Keratinocyte (primary cell): Measurements from ENCODE around the gene PIK3CA. TPM values are rescaled to one million over a fixed set of nuclear protein-coding genes. Genes with fewer than 3 reads are reported as not detected.

Experiments
- DNase-seq: peaks from one replicate; pipeline ENCODE4 v3.0.0-alpha.2; 2011; ENCODE audit warnings: low read depth, missing footprints, low spot score
- FAIRE-seq: peaks from 2 replicates; lab custom pipeline; 2011; peaks lifted over from hg19 to GRCh38; lab: Jason Lieb, UNC
- H2AFZ ChIP-seq: 2 replicates; pipeline ENCODE4 v1.6.0; 2012; ENCODE audit warnings: low read length, control low read depth, inconsistent platforms; ENCODE audit not compliant: control insufficient read depth
- H3K27ac ChIP-seq: 2 replicates; pipeline ENCODE4 v1.5.1; 2011; ENCODE audit warnings: low read length; ENCODE audit not compliant: control insufficient read depth, insufficient read depth
- H3K27me3 ChIP-seq: 3 replicates; pipeline ENCODE4 v1.6.0; 2011; ENCODE audit warnings: low read length; ENCODE audit not compliant: control insufficient read depth, insufficient read depth; ENCODE audit errors: extremely low read depth
- H3K36me3 ChIP-seq, 2 experiments: 2 replicates in 1 of 2; 3 replicates in 1 of 2; pipeline ENCODE4 v1.5.1; 2011; ENCODE audit warnings: low read length in 2 of 2, mild to moderate bottlenecking in 1 of 2; ENCODE audit not compliant: control insufficient read depth in 2 of 2, insufficient read depth in 2 of 2; ENCODE audit errors: extremely low read depth in 1 of 2
- H3K4me1 ChIP-seq: 3 replicates; pipeline ENCODE4 v1.5.1; 2011; ENCODE audit warnings: low read length; ENCODE audit not compliant: control insufficient read depth, insufficient read depth; ENCODE audit errors: extremely low read depth
- H3K4me2 ChIP-seq: 3 replicates; pipeline ENCODE4 v1.6.0; 2011; ENCODE audit warnings: low read depth, low read length; ENCODE audit not compliant: control insufficient read depth, insufficient read depth; ENCODE audit errors: extremely low read depth
- H3K4me3 ChIP-seq, 3 experiments: fragments of 200-600 bp in 1 of 3; sonication (generic) in 1 of 3; 2 replicates in 2 of 3; 3 replicates in 1 of 3; pipeline ENCODE4 v1.5.1; 2011 to 2016; ENCODE audit warnings: low read length in 3 of 3, mild to moderate bottlenecking in 3 of 3, control low read depth in 2 of 3, inconsistent platforms in 1 of 3, low read depth in 1 of 3, mixed read lengths in 1 of 3, mixed run types in 1 of 3, moderate library complexity in 1 of 3; ENCODE audit not compliant: control insufficient read depth in 2 of 3, insufficient read depth in 2 of 3; ENCODE audit errors: extremely low read depth in 1 of 3
- H3K79me2 ChIP-seq: 2 replicates; pipeline ENCODE4 v1.6.0; 2012; ENCODE audit warnings: low read length; ENCODE audit not compliant: control insufficient read depth, insufficient read depth
- H3K9ac ChIP-seq: 3 replicates; pipeline ENCODE4 v1.6.0; 2011; ENCODE audit warnings: low read length; ENCODE audit not compliant: control insufficient read depth, insufficient read depth; ENCODE audit errors: extremely low read depth
- H3K9me1 ChIP-seq: 3 replicates; pipeline ENCODE4 v1.6.0; 2011; ENCODE audit warnings: low read length; ENCODE audit not compliant: control insufficient read depth, insufficient read depth; ENCODE audit errors: extremely low read depth
- H3K9me3 ChIP-seq: 2 replicates; pipeline ENCODE4 v1.5.1; 2012; ENCODE audit warnings: low read depth, low read length; ENCODE audit not compliant: control insufficient read depth
- H4K20me1 ChIP-seq: 3 replicates; pipeline ENCODE4 v1.6.0; 2011; ENCODE audit warnings: low read length; ENCODE audit not compliant: control insufficient read depth, insufficient read depth; ENCODE audit errors: extremely low read depth
- EZH2 ChIP-seq: IDR thresholded peaks from one replicate; pipeline ENCODE4 v1.6.1; 2012; ENCODE audit warnings: inconsistent platforms, mild to moderate bottlenecking, low read length, moderate library complexity
- dilution Hi-C: fragments of 300-500 bp; cut with MboI; formaldehyde crosslinking; loops from one replicate; pipeline ENCODE4 v1.7.0; 2020; ENCODE audit warnings: low sequenced_read_pairs; ENCODE audit not compliant: extremely low pct_ligation_motif_present
- polyA plus RNA-seq, 5 experiments: library from polyadenylated mRNA; depleted of rRNA in 3 of 5; stranded (reverse) in 3 of 5; stranded (forward) in 1 of 5; unstranded in 1 of 5; fragments of >200 nt; gene quantifications; 1 replicate in 1 of 5; 2 replicates in 3 of 5; 3 replicates in 1 of 5; pipeline versions ENCODE4 v1.2.1 to v1.2.3, GENCODE V29; 2011 to 2012; ENCODE audit warnings: missing spikeins in 2 of 5, low read depth in 1 of 5, low replicate concordance in 1 of 5
- TF ChIP-seq, protein P1 (sequence below), 3 experiments: IDR thresholded peaks in 1 of 3; conservative IDR thresholded peaks in 1 of 3; optimal IDR thresholded peaks in 1 of 3; 2 replicates in 2 of 3; 3 replicates in 1 of 3; pipeline versions ENCODE3 to v1.5.1; 2011; ENCODE audit warnings: low read length in 3 of 3, mild to moderate bottlenecking in 3 of 3, moderate library complexity in 2 of 3, control low read depth in 1 of 3, inconsistent platforms in 1 of 3; ENCODE audit not compliant: insufficient read depth in 2 of 3; ENCODE audit errors: extremely low read depth in 1 of 3

PIK3CA gene
- polyA plus RNA-seq, 1 donor (not counting 4 experiments of a cell fraction or from before 2014, with no cell fraction given): 12.0 TPM

DNA sequence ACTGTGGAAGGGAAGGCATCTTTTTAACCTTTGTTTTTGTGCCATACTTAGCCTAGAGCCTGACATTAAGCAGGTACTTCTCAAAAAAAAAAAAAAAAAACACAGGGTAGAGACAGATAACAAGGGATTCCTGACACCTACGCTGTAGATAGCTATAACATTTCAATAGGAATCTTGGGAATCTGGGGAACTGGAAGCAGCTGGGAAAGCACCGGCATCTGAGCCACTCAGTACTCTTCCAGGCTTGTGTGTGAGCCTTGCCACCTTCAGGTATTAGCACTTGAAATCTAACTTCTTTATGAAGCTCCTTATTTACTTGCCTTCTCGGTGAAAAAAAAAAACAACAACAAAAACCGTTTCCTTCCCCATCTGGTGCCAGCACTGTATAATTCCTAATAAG is 46.8 kb downstream of the PIK3CA start:
- H2AFZ ChIP-seq: no peak overlapping the region
- H3K9me1 ChIP-seq: no peaks in the 10 kb centered on the region
- FAIRE-seq (no peak), DNase-seq (no peak)
- no peak overlapping the region for H3K4me3 ChIP-seq
- H3K9ac ChIP-seq: no peak overlapping the region
- no peak overlapping the region for H3K27ac ChIP-seq
- H3K79me2 ChIP-seq: peaks cover 16% of the 10 kb centered on the region
- no peak for TF ChIP-seq EZH2
- TF ChIP-seq, protein P1, sequence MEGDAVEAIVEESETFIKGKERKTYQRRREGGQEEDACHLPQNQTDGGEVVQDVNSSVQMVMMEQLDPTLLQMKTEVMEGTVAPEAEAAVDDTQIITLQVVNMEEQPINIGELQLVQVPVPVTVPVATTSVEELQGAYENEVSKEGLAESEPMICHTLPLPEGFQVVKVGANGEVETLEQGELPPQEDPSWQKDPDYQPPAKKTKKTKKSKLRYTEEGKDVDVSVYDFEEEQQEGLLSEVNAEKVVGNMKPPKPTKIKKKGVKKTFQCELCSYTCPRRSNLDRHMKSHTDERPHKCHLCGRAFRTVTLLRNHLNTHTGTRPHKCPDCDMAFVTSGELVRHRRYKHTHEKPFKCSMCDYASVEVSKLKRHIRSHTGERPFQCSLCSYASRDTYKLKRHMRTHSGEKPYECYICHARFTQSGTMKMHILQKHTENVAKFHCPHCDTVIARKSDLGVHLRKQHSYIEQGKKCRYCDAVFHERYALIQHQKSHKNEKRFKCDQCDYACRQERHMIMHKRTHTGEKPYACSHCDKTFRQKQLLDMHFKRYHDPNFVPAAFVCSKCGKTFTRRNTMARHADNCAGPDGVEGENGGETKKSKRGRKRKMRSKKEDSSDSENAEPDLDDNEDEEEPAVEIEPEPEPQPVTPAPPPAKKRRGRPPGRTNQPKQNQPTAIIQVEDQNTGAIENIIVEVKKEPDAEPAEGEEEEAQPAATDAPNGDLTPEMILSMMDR (optimal IDR thresholded peaks at IDR 0.05 in 1 of 3, IDR thresholded peaks at IDR 0.05 in 1 of 3, conservative IDR thresholded peaks at IDR 0.05 in 1 of 3; ENCODE audit: extremely low read depth in 1 of 3, insufficient read depth in 2 of 3, low read length in 3 of 3): no peak
- no peaks in the 10 kb centered on the region for H4K20me1 ChIP-seq
- dilution Hi-C loops: no loop called here
- H3K4me1 ChIP-seq: no peaks in the 10 kb centered on the region
- no peaks in the 10 kb centered on the region for H3K9me3 ChIP-seq
- H3K4me2 ChIP-seq: no peak overlapping the region
- no peaks in the 10 kb centered on the region for H3K36me3 ChIP-seq
- no peaks in the 10 kb centered on the region for H3K27me3 ChIP-seq

DNA sequence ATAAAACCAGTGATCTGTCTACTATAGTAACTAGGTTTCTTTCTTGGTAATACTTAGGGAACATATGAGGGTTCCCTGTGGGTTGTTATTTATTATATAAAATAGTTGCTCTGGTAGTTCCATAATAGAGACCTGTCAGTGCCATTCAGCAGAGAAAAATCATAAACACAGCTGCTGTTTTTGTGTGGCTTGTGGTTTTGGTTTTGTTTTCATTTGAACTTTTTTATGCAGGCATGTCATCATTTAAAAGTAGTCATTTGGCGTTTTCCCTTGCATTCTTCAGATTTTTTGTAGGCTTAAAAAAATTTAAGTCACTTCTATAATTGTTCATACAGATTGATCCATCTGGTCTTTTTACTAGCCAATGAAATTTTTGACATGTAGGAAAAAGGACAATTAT is 47.9 kb downstream of the PIK3CA start:
- H3K4me3 ChIP-seq: no peak overlapping the region
- H3K9me3 ChIP-seq: no peaks in the 10 kb centered on the region
- H3K9ac ChIP-seq: no peak overlapping the region
- no peaks in the 10 kb centered on the region for H3K36me3 ChIP-seq
- H2AFZ ChIP-seq: no peak overlapping the region
- DNase-seq (no peak), FAIRE-seq (no peak)
- TF ChIP-seq, protein P1 (optimal IDR thresholded peaks at IDR 0.05 in 1 of 3, IDR thresholded peaks at IDR 0.05 in 1 of 3, conservative IDR thresholded peaks at IDR 0.05 in 1 of 3; ENCODE audit: extremely low read depth in 1 of 3, insufficient read depth in 2 of 3, low read length in 3 of 3): no peak
- TF ChIP-seq EZH2: no peak
- no peaks in the 10 kb centered on the region for H4K20me1 ChIP-seq
- H3K4me1 ChIP-seq: no peaks in the 10 kb centered on the region
- no peaks in the 10 kb centered on the region for H3K27me3 ChIP-seq
- peaks cover 13% of the 10 kb centered on the region for H3K79me2 ChIP-seq
- dilution Hi-C loops: no loop called here
- no peak overlapping the region for H3K4me2 ChIP-seq
- H3K9me1 ChIP-seq: no peaks in the 10 kb centered on the region
- H3K27ac ChIP-seq: no peak overlapping the region
